WTC11 (cell line): ENCODE results near the gene E2F2.

Source experiments
- ELF4 ChIP-seq: sonication (generic); formaldehyde crosslinking; IDR thresholded peaks from 2 replicates; pipeline ENCODE4 v1.8.1; 2022; ENCODE audit warnings: low read depth, mild to moderate bottlenecking, moderate library complexity, missing genetic modification reagents
- FOXP1 ChIP-seq: sonication (generic); formaldehyde crosslinking; IDR thresholded peaks from 2 replicates; pipeline ENCODE4 v1.8.0; 2022; ENCODE audit warnings: missing genetic modification reagents, mild to moderate bottlenecking, moderate library complexity, borderline replicate concordance
- JUN ChIP-seq: sonication (generic); formaldehyde crosslinking; IDR thresholded peaks from 2 replicates; pipeline ENCODE4 v1.8.0; 2023; ENCODE audit warnings: mild to moderate bottlenecking, missing genetic modification reagents
- KAT7 ChIP-seq: sonication (generic); formaldehyde crosslinking; IDR thresholded peaks from 2 replicates; pipeline ENCODE4 v1.8.1; 2023; ENCODE audit warnings: missing genetic modification reagents, mild to moderate bottlenecking, borderline replicate concordance
- NR2C2 ChIP-seq: sonication (generic); formaldehyde crosslinking; IDR thresholded peaks from 2 replicates; pipeline ENCODE4 v1.8.0; 2022; ENCODE audit warnings: mild to moderate bottlenecking, missing genetic modification reagents
- RORB ChIP-seq: fragments of 250-450 bp; sonication (Bioruptor Pico); IDR thresholded peaks from 2 replicates; pipeline ENCODE4 v1.9.0; 2021; ENCODE audit warnings: mild to moderate bottlenecking
- ZNF121 ChIP-seq: sonication (generic); formaldehyde crosslinking; IDR thresholded peaks from 2 replicates; pipeline ENCODE4 v1.8.0; 2023; ENCODE audit warnings: missing genetic modification reagents
- ZNF263 ChIP-seq: sonication (generic); formaldehyde crosslinking; IDR thresholded peaks from 2 replicates; pipeline ENCODE4 v1.8.1; 2022; ENCODE audit warnings: low read depth, mild to moderate bottlenecking, moderate library complexity, missing genetic modification reagents
- ZNF423 ChIP-seq: fragments of 250-450 bp; sonication (Bioruptor Pico); IDR thresholded peaks from 2 replicates; pipeline ENCODE4 v2.1.2; 2022; ENCODE audit warnings: mild to moderate bottlenecking, moderate library complexity
- TF ChIP-seq, protein P1 (sequence below): fragments of 200-600 bp; IDR thresholded peaks from 2 replicates; pipeline ENCODE4 v1.8.0; 2022; ENCODE audit warnings: antibody characterized with exemption
- TF ChIP-seq, protein P2 (sequence below): fragments of 250-450 bp; sonication (Bioruptor Pico); IDR thresholded peaks from 2 replicates; pipeline ENCODE4 v1.8.0; 2021; ENCODE audit warnings: mild to moderate bottlenecking
- TF ChIP-seq, protein P3 (sequence below): sonication (generic); formaldehyde crosslinking; IDR thresholded peaks from 2 replicates; pipeline ENCODE4 v1.8.1; 2023; ENCODE audit warnings: mild to moderate bottlenecking, missing genetic modification reagents
- TF ChIP-seq, protein P4 (sequence below): sonication (generic); formaldehyde crosslinking; IDR thresholded peaks from 2 replicates; pipeline ENCODE4 v1.8.0; 2022; ENCODE audit warnings: mild to moderate bottlenecking, missing genetic modification reagents
- TF ChIP-seq, protein P5 (sequence below): sonication (generic); formaldehyde crosslinking; IDR thresholded peaks from 2 replicates; pipeline ENCODE4 v1.8.0; 2023; ENCODE audit warnings: missing genetic modification reagents

DNA sequence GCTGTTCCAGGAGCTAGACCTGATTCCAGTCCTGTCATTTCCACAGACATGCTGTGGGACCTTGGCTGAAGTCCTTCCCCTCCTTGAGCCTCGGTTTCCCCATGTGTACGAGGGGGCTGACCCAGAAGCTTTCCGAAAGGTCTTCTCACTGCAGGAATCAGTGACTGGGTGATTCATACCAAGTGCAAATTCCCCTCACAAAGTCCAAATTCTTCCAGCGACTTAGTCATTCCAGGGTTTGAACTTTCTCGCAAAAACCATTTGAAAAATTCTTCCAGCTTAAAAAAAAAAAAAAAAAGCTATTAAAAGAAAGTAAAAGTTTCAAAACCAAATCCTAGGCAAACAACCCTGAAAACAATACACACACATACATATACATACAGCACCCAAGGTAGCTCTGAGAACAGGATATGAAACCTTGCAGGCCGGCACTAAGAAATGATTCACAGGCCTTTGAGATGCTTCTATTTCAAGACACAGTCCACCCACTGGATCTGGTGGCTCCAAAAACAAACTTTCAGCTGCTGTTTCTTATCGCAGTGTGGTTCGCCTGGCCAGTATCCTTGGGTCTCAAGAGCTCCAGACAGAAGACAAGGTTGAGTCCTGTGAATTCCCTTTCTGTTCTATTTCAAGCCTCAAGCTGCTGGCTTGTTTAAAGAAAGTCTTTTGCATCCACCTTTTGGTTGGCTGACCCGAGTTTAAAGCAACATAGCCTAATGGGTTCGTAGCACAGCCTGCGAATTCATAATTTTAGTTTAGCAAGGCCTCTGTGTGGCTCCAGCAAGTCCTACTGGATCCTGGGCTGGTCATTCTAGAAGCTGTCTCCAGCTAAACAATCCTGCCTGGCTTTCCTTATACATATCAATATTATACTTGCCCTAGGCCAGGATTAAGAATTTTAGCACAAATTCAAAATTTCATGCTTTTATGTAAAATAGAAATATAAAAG is 46.3 kb upstream of the E2F2 start:
- TF ChIP-seq, protein P1, sequence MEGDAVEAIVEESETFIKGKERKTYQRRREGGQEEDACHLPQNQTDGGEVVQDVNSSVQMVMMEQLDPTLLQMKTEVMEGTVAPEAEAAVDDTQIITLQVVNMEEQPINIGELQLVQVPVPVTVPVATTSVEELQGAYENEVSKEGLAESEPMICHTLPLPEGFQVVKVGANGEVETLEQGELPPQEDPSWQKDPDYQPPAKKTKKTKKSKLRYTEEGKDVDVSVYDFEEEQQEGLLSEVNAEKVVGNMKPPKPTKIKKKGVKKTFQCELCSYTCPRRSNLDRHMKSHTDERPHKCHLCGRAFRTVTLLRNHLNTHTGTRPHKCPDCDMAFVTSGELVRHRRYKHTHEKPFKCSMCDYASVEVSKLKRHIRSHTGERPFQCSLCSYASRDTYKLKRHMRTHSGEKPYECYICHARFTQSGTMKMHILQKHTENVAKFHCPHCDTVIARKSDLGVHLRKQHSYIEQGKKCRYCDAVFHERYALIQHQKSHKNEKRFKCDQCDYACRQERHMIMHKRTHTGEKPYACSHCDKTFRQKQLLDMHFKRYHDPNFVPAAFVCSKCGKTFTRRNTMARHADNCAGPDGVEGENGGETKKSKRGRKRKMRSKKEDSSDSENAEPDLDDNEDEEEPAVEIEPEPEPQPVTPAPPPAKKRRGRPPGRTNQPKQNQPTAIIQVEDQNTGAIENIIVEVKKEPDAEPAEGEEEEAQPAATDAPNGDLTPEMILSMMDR: no peak
- TF ChIP-seq, protein P2, sequence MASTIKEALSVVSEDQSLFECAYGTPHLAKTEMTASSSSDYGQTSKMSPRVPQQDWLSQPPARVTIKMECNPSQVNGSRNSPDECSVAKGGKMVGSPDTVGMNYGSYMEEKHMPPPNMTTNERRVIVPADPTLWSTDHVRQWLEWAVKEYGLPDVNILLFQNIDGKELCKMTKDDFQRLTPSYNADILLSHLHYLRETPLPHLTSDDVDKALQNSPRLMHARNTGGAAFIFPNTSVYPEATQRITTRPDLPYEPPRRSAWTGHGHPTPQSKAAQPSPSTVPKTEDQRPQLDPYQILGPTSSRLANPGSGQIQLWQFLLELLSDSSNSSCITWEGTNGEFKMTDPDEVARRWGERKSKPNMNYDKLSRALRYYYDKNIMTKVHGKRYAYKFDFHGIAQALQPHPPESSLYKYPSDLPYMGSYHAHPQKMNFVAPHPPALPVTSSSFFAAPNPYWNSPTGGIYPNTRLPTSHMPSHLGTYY: no peak
- TF ChIP-seq KAT7 (no peak), ELF4 (CRISPR knock-in tag) (no peak), RORB (CRISPR knock-in tag) (no peak), JUN (no peak), FOXP1 (CRISPR knock-in tag) (no peak), ZNF263 (CRISPR knock-in tag) (no peak), ZNF121 (CRISPR knock-in tag) (no peak), ZNF423 (CRISPR knock-in tag) (no peak), NR2C2 (CRISPR knock-in tag) (no peak)
- TF ChIP-seq, protein P3, sequence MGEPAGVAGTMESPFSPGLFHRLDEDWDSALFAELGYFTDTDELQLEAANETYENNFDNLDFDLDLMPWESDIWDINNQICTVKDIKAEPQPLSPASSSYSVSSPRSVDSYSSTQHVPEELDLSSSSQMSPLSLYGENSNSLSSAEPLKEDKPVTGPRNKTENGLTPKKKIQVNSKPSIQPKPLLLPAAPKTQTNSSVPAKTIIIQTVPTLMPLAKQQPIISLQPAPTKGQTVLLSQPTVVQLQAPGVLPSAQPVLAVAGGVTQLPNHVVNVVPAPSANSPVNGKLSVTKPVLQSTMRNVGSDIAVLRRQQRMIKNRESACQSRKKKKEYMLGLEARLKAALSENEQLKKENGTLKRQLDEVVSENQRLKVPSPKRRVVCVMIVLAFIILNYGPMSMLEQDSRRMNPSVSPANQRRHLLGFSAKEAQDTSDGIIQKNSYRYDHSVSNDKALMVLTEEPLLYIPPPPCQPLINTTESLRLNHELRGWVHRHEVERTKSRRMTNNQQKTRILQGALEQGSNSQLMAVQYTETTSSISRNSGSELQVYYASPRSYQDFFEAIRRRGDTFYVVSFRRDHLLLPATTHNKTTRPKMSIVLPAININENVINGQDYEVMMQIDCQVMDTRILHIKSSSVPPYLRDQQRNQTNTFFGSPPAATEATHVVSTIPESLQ (CRISPR knock-in tag): no peak
- TF ChIP-seq, protein P4, sequence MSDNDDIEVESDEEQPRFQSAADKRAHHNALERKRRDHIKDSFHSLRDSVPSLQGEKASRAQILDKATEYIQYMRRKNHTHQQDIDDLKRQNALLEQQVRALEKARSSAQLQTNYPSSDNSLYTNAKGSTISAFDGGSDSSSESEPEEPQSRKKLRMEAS (CRISPR knock-in tag): no peak
- TF ChIP-seq, protein P5, sequence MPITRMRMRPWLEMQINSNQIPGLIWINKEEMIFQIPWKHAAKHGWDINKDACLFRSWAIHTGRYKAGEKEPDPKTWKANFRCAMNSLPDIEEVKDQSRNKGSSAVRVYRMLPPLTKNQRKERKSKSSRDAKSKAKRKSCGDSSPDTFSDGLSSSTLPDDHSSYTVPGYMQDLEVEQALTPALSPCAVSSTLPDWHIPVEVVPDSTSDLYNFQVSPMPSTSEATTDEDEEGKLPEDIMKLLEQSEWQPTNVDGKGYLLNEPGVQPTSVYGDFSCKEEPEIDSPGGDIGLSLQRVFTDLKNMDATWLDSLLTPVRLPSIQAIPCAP (CRISPR knock-in tag): no peak
